GM10847 (cell line): ENCODE data around the gene STK24.

ENCODE experiments used
- POLR2A ChIP-seq: IDR thresholded peaks from 2 replicates; pipeline ENCODE4 v1.6.1; 2011; ENCODE audit not compliant: insufficient read length; ENCODE audit errors: extremely low read depth

STK24 gene

DNA sequence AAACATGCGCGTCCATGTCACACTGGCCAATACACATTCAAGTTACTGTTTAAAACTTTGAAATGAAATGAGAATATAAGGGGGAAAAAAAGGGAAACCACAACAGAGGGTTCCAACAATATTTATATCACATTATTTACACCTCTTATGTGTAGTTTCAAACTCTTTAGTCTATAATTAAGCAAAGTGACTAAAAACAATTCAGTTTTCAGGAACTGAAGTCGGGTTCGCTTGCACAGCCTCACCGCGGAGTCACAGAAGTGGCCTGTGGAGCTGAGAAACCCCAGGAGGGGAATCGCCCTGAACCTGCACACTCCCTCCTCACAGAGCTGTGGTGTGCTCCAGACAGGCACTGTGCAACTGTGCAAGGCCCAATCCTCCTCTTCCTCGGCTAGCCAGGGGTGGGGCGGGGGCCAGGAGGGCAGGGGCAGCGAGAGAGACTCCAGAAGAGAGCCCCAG, 75.9 kb downstream of the STK24 start:
- TF ChIP-seq POLR2A: no peak

DNA sequence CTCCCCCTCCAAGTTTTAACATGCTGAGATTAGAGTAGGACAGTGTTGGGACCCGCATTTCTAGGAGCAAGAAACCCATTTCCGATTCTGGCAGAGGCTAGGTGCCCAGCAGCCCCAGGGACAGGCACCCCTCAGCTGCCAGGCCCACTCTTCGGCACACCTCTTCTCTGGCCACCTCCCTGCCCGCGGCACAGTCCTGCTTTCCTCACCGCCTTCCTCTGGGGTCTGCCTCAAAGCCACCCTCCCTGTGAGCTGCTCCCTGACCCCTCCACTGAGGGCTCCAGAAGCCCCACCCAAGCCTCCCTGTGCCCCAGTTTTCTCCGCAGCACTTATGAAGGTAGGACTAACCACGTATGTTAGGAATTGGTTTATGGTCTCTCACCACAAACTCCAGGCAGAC, 79.9 kb downstream of the STK24 start:
- TF ChIP-seq POLR2A: no peak

DNA sequence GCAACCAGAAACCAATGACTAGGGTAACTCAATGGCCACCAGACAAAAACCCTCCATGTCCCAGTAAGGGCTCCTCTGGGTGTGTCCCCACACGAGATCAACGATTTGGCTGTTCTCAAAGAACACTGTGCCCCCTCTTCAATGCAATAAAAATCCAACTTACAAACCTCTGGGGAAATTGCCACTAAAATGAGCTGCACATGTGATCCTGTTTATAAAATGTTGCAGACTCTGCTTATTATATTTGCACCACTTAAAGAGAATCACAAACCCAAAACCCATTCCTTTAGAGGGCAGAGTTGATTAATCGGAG, 80.5 kb downstream of the STK24 start:
- TF ChIP-seq POLR2A: no peak

DNA sequence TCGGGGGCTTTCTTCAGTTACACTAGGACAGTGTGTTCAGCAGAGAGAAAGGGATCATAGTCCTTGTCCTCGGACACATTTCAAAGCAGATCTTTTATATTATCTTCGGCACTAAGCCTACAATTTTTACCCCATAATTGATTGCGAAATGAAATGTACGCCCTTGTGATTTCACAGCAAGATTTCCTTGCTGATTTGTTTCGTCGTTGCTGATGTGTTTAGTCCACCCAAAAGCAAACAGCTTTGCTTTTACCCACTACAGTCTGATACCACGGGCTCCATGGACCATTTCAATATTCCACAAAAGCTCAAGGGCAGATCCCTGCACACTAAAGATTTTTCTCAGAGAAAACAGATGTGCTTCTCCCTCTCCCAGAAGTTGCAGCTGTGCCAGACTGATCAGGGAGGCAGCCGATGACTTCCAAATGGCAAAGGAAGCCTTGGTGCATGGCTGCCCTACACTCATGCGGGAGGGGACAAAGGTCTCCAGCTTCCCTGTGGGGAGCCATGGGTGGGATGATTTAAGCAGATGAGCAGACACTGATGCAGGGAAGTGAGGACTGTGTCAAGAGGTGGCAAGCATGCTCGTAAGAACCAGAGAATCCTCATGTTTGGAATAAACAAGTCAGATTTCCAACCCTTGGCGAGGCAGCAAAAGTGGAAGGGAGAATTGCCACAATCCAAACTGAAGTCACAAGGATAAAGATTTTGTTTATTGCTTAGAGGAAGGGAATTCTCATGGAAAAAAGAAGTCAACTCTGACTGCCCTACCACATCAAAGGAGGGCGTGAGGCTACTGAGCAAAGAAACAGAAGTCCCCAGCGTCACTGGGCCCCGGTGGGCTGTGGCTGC, 81.1 kb downstream of the STK24 start:
- no peak for TF ChIP-seq POLR2A

DNA sequence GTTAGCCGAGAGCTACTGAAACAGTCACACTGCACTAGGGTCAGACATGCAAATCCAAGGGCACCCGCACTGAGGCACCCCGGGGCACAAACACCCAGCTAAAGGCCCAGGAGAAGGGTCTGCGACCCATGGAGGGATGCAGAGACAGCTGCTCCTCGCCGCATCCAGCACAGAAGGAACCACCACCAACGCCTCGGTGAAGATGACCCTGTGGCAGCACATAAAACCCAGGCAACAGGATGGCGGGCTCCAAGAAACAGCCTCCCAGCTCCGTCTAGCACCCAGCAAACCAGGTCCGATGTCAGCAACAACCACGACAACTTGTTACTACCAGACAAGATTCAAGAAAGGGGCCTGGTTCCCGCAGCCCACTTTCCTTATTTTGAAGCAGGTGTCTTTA, 82.1 kb downstream of the STK24 start:
- TF ChIP-seq POLR2A: no peak

DNA sequence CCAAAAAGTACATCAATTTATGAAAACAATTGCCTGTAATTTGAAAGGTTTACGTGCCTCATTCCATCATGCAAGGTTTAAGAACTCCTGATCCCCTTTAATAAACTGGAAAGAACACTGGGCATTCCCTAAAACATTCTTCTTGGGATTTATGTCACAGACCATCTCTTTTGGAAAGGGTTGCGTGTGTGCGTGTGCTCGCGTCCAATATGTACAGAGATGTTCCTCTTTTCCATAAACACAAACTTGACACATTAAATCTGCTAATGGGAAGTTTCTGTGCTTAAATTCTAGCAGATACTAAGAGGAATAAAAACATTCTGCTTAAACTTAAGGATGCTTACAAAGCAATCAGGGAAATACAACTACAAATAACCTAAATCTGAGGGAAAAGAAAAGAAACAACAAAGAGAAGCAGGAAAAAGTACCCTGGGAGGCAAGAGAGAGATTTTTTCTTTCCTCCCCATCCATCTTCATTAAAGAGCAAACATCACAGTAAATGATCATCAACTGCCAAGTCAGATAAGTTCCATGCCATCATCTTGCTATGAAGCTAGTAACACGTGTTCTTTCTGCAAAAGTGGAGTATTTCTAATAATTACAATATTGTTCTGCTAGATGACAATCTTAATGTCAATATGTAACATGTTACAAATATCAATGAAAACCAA, 83.7 kb downstream of the STK24 start:
- no peak for TF ChIP-seq POLR2A

DNA sequence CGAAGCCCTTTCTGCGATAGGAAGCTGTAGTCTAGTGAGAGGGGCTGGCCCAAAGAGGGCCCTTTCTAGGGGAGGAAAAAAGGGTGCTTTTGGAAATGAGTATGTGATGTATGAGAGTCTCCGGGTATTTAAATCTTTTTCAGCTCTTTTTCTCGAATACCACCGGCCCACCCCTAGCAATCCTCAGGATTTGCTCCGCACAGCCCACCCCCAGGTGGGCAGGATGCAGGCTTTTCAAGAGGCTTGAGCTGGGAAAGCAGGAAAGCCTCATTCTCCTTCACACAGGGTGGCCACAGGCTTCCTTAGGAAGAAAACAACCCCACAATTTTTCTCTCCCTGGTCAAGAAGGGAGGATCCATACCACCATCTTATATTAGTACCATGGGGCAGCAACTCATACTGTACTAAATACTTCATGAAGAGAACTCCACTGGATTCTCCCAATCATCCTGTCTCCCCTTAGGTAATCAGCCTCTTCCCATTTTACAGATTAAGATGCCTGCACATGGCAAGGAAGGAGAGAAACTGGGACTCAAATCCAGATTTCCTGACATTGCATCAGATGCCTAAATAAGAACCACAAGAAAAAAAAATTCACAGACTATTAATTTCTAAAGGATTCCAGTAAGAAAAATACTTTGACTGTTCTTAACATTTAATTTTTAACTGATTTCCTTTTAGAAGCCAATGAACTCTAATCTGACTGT, 84.4 kb downstream of the STK24 start:
- no peak for TF ChIP-seq POLR2A

DNA sequence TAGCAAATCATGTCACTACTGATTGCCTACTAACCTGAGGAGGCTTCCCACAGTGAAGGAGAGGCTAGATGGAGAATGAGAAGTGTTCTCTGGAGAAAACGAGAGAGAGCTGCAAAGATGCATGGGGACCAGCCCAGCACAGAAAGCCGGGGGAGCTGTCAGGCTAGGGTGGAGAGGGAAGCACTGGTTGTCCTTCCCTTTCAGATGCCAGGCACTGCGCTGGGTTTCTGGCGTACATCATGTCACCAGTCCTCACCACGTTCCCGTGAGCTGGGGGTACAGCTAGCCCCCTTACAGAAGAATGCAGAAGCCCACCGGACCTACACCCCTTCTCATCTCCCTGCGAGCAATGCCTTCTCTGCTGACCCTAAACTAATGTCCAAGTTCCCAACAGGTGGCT, 86.0 kb downstream of the STK24 start:
- TF ChIP-seq POLR2A: no peak

DNA sequence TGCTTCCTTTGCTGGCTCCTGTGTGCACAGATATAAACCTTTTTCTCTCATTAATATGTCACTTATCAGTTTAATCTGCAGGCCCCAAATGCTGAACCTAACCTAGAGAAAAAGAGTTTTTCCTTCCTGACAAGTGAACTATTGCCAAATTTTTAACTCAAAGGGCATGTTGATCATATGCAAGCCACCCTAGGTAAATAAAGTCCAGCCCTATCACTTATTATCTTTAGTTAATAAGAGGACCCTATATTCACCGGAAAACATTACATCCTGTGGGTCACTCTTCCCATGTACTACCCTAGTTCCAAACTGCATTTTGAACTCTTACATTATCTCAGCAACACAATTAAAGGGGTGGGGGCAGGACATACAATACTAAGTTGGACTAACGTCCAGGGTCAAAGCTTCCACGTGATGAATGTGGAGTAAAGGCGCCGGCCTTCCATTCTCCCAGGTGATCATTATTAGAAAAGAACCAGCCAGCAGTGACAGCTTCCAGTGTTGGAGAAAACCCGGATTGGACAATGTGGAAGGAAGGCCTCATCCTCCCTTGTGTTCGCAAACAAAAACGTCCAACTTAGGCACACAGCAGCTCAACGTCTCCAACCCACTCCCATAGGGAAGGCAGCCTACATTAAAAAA, 86.6 kb downstream of the STK24 start:
- no peak for TF ChIP-seq POLR2A

DNA sequence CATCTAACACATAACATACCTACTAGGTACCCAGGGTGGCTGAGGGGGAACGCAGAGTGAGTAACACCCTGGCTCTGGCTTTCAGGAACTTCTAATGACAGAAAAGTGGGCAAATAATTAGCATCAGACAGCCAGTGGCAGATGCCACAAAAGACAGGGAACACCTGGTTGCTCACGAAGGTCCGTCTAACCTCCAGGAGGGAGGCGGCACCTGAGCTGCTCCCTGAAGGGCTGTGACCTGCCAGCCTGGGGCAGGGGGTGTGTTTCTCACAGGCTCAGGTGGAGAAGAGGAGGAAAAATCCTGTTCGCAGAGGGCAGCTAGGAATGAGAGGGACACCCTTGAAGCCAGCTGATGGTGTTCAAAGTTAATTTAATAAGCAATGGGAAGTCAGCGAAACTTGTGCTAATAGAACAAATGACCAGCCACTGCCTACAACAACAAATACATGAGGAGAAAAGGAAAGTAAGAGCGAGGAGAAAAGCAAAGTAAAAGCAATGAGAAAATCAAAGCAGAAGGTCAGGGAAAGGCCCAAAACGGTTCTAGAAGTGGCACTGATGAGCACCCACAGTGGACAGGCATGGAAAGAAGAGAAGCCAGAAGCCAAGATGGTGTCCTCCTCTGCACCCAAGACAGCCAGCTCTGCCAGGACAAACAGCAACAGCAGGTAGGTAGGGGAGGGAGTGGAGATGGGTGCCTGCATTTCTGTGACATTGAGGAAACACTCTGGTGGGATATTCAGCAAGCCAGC, 87.3 kb downstream of the STK24 start:
- TF ChIP-seq POLR2A: no peak

DNA sequence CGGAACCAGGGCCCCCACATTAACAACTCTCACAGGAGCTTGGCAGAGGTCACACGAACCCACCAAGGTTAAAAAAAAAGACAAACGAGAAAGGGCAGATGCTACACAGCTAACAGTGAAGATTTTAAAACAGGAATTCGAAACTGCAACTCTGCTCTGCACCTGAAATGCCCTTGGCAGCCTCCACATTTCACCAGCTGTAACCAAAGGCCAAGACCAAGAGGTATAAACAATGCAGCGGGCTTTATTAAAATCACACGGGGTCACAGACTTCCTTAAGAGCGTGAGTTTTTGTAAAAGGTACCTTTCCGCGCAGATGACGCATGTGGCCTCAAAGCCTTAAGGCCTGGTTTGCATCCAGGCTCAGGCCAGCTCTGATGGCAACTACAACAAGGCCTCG, 88.2 kb downstream of the STK24 start:
- no peak for TF ChIP-seq POLR2A

DNA sequence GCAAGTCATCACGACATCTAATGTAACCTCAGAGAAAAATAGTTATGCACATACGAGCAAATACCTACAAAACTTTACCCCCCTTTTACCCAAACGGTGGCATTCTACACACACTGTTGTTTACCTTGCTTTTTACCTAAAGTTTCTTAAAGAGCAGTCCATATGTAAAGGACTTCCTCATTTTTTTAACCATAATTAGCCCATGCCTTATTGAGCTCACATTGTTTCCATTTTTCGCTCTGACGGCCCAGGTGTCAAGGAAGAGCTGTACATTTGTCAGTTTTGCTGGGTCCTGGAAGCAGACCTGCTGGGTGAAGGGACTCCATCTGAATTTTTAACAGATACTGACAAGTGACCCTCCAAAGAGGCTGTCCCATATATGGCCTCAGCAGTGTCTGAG, 89.4 kb downstream of the STK24 start:
- TF ChIP-seq POLR2A: no peak

DNA sequence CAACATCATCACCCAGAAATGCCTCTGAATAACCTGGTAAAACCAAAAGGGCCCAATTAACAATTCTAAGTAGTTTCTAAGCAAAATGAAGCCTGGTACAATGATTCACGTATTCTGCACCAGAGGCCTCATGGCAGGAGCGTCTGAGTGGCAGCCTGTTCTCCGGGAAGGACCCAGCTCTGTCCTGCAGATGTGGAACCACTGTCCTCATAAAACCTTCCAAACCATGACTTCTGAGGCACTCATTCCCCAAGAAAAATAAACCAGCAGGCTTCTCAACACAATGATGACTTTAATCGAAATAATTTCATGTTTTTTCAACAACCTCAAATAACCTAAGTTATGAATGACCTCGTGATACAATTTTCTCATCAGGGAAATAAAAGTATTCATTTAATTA, 89.9 kb downstream of the STK24 start:
- no peak for TF ChIP-seq POLR2A

DNA sequence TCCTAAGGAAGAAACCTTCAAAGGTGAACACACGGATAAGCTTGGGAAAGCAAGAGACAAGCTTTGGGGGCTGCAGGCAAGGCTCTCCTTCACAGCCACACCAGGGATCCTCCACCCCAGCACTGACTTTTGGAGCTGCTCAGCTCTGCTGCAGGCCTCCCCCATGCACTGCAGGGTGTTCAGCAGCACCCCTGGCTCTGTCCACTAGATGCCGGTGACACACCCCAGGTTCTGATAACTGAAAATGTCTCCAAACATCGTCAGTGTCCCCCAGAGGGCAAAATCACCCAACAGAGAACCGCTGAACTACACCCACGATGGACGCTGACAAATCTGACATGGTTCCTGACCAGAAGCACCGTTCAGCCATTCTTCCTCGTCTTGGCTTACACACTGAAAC, 90.5 kb downstream of the STK24 start:
- no peak for TF ChIP-seq POLR2A

DNA sequence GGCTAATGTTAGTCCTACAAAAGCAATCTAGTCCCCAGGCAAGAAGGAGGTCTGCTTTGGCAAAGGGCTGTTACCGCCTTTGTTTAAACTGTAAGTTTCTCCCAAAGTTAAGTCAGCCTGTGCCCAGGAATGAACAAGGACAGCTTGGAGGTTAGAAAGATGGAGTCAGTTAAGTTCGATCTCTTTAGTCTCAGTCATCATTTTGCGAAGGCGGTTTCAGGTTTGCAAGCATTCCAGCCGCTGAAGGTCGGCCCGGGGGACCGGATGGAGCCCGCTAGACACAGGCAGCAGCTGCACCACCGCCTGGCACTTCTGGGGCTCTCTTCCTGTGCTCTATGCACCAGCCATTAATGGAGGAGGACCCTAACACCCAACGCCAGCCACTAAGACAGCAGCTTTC, 91.3 kb downstream of the STK24 start:
- no peak for TF ChIP-seq POLR2A
